ENCODE measurements around the gene BCAR3.

GRCh38 chr1:93702828-93703183, 21.2 kb upstream of the BCAR3 start:
- TF ChIP-seq, protein P1, sequence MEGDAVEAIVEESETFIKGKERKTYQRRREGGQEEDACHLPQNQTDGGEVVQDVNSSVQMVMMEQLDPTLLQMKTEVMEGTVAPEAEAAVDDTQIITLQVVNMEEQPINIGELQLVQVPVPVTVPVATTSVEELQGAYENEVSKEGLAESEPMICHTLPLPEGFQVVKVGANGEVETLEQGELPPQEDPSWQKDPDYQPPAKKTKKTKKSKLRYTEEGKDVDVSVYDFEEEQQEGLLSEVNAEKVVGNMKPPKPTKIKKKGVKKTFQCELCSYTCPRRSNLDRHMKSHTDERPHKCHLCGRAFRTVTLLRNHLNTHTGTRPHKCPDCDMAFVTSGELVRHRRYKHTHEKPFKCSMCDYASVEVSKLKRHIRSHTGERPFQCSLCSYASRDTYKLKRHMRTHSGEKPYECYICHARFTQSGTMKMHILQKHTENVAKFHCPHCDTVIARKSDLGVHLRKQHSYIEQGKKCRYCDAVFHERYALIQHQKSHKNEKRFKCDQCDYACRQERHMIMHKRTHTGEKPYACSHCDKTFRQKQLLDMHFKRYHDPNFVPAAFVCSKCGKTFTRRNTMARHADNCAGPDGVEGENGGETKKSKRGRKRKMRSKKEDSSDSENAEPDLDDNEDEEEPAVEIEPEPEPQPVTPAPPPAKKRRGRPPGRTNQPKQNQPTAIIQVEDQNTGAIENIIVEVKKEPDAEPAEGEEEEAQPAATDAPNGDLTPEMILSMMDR (IDR thresholded peaks at IDR 0.05; ENCODE audit: insufficient read depth, low read length, poor library complexity, severe bottlenecking) = no peak
- no peak for TF ChIP-seq EZH2phosphoT487 (conservative IDR thresholded peaks at IDR 0.05; ENCODE audit: low read length)

Measured in SU-DHL-6 (cell line).